Stimulated activated CD8-positive, alpha-beta memory T cell treated with anti-CD3 and anti-CD28 coated beads, Interleukin-7, amount 100 ng/mL, for 24 hours (primary cell): ENCODE data around the gene QRICH2.
"Not testable (repeated sequence)": the region's sequence is repeated elsewhere in the genome, so short reads cannot be mapped to it uniquely, and the experiment has no call there.

Experiments
- DNase-seq: peaks from one replicate; pipeline ENCODE4 v3.0.0-alpha.2; 2020; ENCODE audit warnings: low read depth

The QRICH2 gene

GRCh38 chr17:76326306-76326705 is 18.2 kb upstream of the QRICH2 start:
- no peak for DNase-seq

- DNase-seq, result no peak
These were observed 10.5 kb upstream of the QRICH2 start for GRCh38 chr17:76318586-76318985.

- DNase-seq, result no peak
These were observed 9.5 kb upstream of the QRICH2 start for GRCh38 chr17:76317535-76317934.

GRCh38 chr17:76314392-76315227 is 6.5 kb upstream of the QRICH2 start:
- no peak for DNase-seq

- DNase-seq, result no peak
These were observed 4.7 kb upstream of the QRICH2 start for GRCh38 chr17:76312735-76313134.

GRCh38 chr17:76309461-76309860 is 1.4 kb upstream of the QRICH2 start:
- no peak for DNase-seq

- DNase-seq, result no peak
These were observed 644 bp downstream of the QRICH2 start for GRCh38 chr17:76307299-76307965.

GRCh38 chr17:76305135-76305454 is 3.0 kb downstream of the QRICH2 start:
- DNase-seq, result not testable (repeated sequence)

- DNase-seq, result no peak
These were observed 3.6 kb downstream of the QRICH2 start for GRCh38 chr17:76304226-76305134.

- no peak for DNase-seq
These were observed 10.6 kb downstream of the QRICH2 start for GRCh38 chr17:76297436-76297835.

GRCh38 chr17:76296889-76297288 is 11.2 kb downstream of the QRICH2 start:
- DNase-seq, result no peak

GRCh38 chr17:76296186-76296585 is 11.9 kb downstream of the QRICH2 start:
- DNase-seq, result no peak

GRCh38 chr17:76293106-76293505 is 15.0 kb downstream of the QRICH2 start:
- DNase-seq, result no peak

- DNase-seq, result no peak
These were observed 15.5 kb downstream of the QRICH2 start for GRCh38 chr17:76292567-76292966.

GRCh38 chr17:76281573-76282371 is 26.3 kb downstream of the QRICH2 start:
- no peak for DNase-seq

GRCh38 chr17:76280650-76281049 is 27.4 kb downstream of the QRICH2 start:
- no peak for DNase-seq

- DNase-seq, result no peak
These were observed 28.3 kb downstream of the QRICH2 start for GRCh38 chr17:76279742-76280287.

GRCh38 chr17:76278952-76279741 is 28.9 kb downstream of the QRICH2 start:
- DNase-seq, result peak; percentile 79

GRCh38 chr17:76278268-76278908 is 29.7 kb downstream of the QRICH2 start:
- no peak for DNase-seq
